KMS-11 (cell line): ENCODE measurements around the gene HPN.

Experiments
- H2AFZ ChIP-seq: fragments of 200-600 bp; sonication (generic); 2 replicates; pipeline ENCODE4 v1.6.1; 2016; ENCODE audit warnings: antibody characterized with exemption, mixed run types, low read depth
- H3K27ac ChIP-seq: fragments of 200-600 bp; sonication (generic); 2 replicates; pipeline ENCODE4 v1.6.1; 2016; ENCODE audit warnings: mild to moderate bottlenecking, mixed run types
- H3K27me3 ChIP-seq: fragments of 200-600 bp; sonication (generic); 2 replicates; pipeline ENCODE4 v1.6.1; 2017; ENCODE audit warnings: mild to moderate bottlenecking, low read depth, mixed run types, moderate library complexity; ENCODE audit not compliant: insufficient read depth
- H3K36me3 ChIP-seq: fragments of 200-600 bp; sonication (generic); 2 replicates; pipeline ENCODE4 v1.6.1; 2017; ENCODE audit warnings: mild to moderate bottlenecking, mixed run types; ENCODE audit not compliant: insufficient read depth
- H3K4me1 ChIP-seq: fragments of 200-600 bp; sonication (generic); 2 replicates; pipeline ENCODE4 v1.6.1; 2016; ENCODE audit warnings: mild to moderate bottlenecking, low read depth, mixed run types; ENCODE audit not compliant: poor library complexity, severe bottlenecking
- H3K4me2 ChIP-seq: fragments of 200-600 bp; sonication (generic); 2 replicates; pipeline ENCODE4 v1.7.0; 2016; ENCODE audit warnings: mild to moderate bottlenecking, mixed run types
- H3K4me3 ChIP-seq: fragments of 200-600 bp; sonication (generic); IDR thresholded peaks from 2 replicates; pipeline ENCODE4 v1.6.1; 2017; ENCODE audit warnings: low read depth, low read length, mixed read lengths; ENCODE audit not compliant: insufficient read depth
- H3K79me2 ChIP-seq: fragments of 200-600 bp; sonication (generic); 2 replicates; pipeline ENCODE4 v1.6.1; 2016; ENCODE audit warnings: low read depth, mixed run types; ENCODE audit not compliant: insufficient read depth
- H3K9ac ChIP-seq: fragments of 200-600 bp; sonication (generic); 2 replicates; pipeline ENCODE4 v1.6.1; 2016; ENCODE audit warnings: mild to moderate bottlenecking, mixed run types
- H4K20me1 ChIP-seq: fragments of 200-600 bp; sonication (generic); 2 replicates; pipeline ENCODE4 v1.6.1; 2016; ENCODE audit warnings: mild to moderate bottlenecking, mixed run types; ENCODE audit not compliant: insufficient read depth
- TF ChIP-seq, protein P1 (sequence below): fragments of 200-600 bp; sonication (generic); conservative IDR thresholded peaks from 2 replicates; pipeline ENCODE4 v1.6.1; 2017; ENCODE audit warnings: low read depth, mild to moderate bottlenecking, antibody characterized with exemption, low read length, moderate library complexity, mixed read lengths

The HPN gene

GRCh38 chr19:35087393-35087792 lies 45.9 kb downstream of the HPN start:
- Histone ChIP-seq H3K27me3 (peaks cover 30% of the 10 kb centered on the region; the same call in 1 of the 2 replicates), H4K20me1 (no peaks in the 10 kb centered on the region), H3K4me1 (no peaks in the 10 kb centered on the region), H3K27ac (no peak overlapping the region), H3K4me2 (no peak overlapping the region), H3K79me2 (no peaks in the 10 kb centered on the region), H3K36me3 (no peaks in the 10 kb centered on the region), H2AFZ (no peak overlapping the region), H3K4me3 (no peak overlapping the region), H3K9ac (no peak overlapping the region)
- TF ChIP-seq, protein P1, sequence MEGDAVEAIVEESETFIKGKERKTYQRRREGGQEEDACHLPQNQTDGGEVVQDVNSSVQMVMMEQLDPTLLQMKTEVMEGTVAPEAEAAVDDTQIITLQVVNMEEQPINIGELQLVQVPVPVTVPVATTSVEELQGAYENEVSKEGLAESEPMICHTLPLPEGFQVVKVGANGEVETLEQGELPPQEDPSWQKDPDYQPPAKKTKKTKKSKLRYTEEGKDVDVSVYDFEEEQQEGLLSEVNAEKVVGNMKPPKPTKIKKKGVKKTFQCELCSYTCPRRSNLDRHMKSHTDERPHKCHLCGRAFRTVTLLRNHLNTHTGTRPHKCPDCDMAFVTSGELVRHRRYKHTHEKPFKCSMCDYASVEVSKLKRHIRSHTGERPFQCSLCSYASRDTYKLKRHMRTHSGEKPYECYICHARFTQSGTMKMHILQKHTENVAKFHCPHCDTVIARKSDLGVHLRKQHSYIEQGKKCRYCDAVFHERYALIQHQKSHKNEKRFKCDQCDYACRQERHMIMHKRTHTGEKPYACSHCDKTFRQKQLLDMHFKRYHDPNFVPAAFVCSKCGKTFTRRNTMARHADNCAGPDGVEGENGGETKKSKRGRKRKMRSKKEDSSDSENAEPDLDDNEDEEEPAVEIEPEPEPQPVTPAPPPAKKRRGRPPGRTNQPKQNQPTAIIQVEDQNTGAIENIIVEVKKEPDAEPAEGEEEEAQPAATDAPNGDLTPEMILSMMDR = no peak

GRCh38 chr19:35088131-35088913 lies 46.8 kb downstream of the HPN start:
- no peaks in the 10 kb centered on the region for H3K36me3 ChIP-seq
- H3K4me2 ChIP-seq = no peak overlapping the region
- no peaks in the 10 kb centered on the region for H3K79me2 ChIP-seq
- H3K4me3 ChIP-seq = no peak overlapping the region
- TF ChIP-seq, protein P1 = no peak
- H4K20me1 ChIP-seq = no peaks in the 10 kb centered on the region
- no peaks in the 10 kb centered on the region for H3K4me1 ChIP-seq
- H3K27ac ChIP-seq = no peak overlapping the region
- H2AFZ ChIP-seq = no peak overlapping the region
- peaks cover 30% of the 10 kb centered on the region; the same call in 1 of the 2 replicates for H3K27me3 ChIP-seq
- no peak overlapping the region for H3K9ac ChIP-seq

DNA sequence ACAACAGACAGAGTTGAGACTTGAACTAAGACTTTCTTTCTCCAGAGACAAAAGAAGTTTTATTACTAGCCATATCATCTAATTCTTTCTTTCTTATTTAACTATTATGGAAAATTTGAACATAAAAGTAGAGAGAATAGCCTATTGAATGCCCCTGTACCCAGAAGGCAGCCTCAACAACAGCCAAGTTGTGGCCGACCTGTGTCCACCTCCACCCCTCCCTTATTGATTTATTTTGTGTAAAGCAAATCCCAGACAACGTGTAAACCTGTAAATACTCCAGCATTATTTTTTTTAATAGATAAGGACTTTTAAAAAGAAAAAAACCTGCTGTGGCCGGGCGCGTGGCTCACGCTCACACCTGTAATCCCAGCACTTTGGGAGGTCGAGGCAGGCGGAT lies 48.0 kb downstream of the HPN start:
- Histone ChIP-seq H3K79me2 (no peaks in the 10 kb centered on the region), H4K20me1 (no peaks in the 10 kb centered on the region), H3K9ac (no peak overlapping the region), H3K27me3 (peaks cover 30% of the 10 kb centered on the region; the same call in 1 of the 2 replicates), H3K4me3 (no peak overlapping the region), H2AFZ (no peak overlapping the region), H3K4me2 (no peak overlapping the region), H3K36me3 (no peaks in the 10 kb centered on the region), H3K27ac (no peak overlapping the region), H3K4me1 (no peaks in the 10 kb centered on the region)
- TF ChIP-seq, protein P1 = no peak

- no peaks in the 10 kb centered on the region for H3K4me1 ChIP-seq
- no peak overlapping the region for H2AFZ ChIP-seq
Measured at GRCh38 chr19:35090160-35090505, 48.6 kb downstream of the HPN start.

More at GRCh38 chr19:35090160-35090505, 48.6 kb downstream of the HPN start:
- H3K27me3 ChIP-seq = peaks cover 30% of the 10 kb centered on the region; the same call in 1 of the 2 replicates
- H3K4me3 ChIP-seq = no peak overlapping the region
- TF ChIP-seq, protein P1 = no peak; the same call in 1 of the 2 replicates
- no peak overlapping the region for H3K27ac ChIP-seq
- H3K9ac ChIP-seq = no peak overlapping the region
- no peaks in the 10 kb centered on the region for H3K36me3 ChIP-seq
- no peaks in the 10 kb centered on the region for H4K20me1 ChIP-seq
- H3K79me2 ChIP-seq = no peaks in the 10 kb centered on the region
- no peak overlapping the region for H3K4me2 ChIP-seq
